HepG2 (cell line): ENCODE measurements around the gene IGFLR1. TPM values are rescaled to one million over a fixed set of nuclear protein-coding genes. Genes with fewer than 3 reads are reported as not detected.

Source experiments
- AGO2 ChIP-seq: fragments of 200-400 bp; formaldehyde crosslinking; optimal IDR thresholded peaks from 2 replicates; pipeline ENCODE3; 2017; ENCODE audit warnings: mild to moderate bottlenecking, low read depth, low read length, moderate library complexity
- ATRX ChIP-seq: sonication (generic); formaldehyde crosslinking; IDR thresholded peaks from 2 replicates; pipeline ENCODE4 v1.4.0; 2020; ENCODE audit warnings: missing genetic modification reagents, borderline replicate concordance
- CEBPZ ChIP-seq: IDR thresholded peaks from 2 replicates; pipeline ENCODE4 v1.6.1; 2012; ENCODE audit warnings: low read length, improper control_type of control experiment
- GMEB1 ChIP-seq: sonication (generic); formaldehyde crosslinking; IDR thresholded peaks from 2 replicates; pipeline ENCODE4 v1.5.1; 2020; ENCODE audit warnings: missing genetic modification reagents, mild to moderate bottlenecking, borderline replicate concordance
- ISX ChIP-seq: sonication (generic); formaldehyde crosslinking; conservative IDR thresholded peaks from 2 replicates; pipeline ENCODE4 v1.5.0; 2020; ENCODE audit warnings: missing genetic modification reagents
- MAFK ChIP-seq, 2 experiments: IDR thresholded peaks in 1 of 2; conservative IDR thresholded peaks in 1 of 2; 2 replicates each; pipeline ENCODE4 v1.6.1; 2011; ENCODE audit warnings: improper control_type of control experiment in 2 of 2, low read length in 2 of 2
- PHF8 ChIP-seq: sonication (generic); formaldehyde crosslinking; IDR thresholded peaks from 2 replicates; pipeline ENCODE4 v1.5.0; 2020; ENCODE audit warnings: missing genetic modification reagents
- PPARG ChIP-seq: conservative IDR thresholded peaks from 2 replicates; pipeline ENCODE4 v1.6.1; 2016; ENCODE audit warnings: missing biosample characterization, missing genetic modification reagents
- ZNF138 ChIP-seq: sonication (generic); formaldehyde crosslinking; IDR thresholded peaks from 2 replicates; pipeline ENCODE4 v1.5.0; 2020; ENCODE audit warnings: mild to moderate bottlenecking, low read depth, missing genetic modification reagents
- polyA plus RNA-seq, 8 experiments: library from polyadenylated mRNA; depleted of rRNA in 3 of 8; stranded (reverse) in 7 of 8; unstranded in 1 of 8; fragments of >200 nt; fragmentation: Illumina TruSeq in 4 of 8; extraction: Trizol in 4 of 8; gene quantifications; 2 replicates each; pipeline versions ENCODE4 v1.2.1 to v1.2.3, GENCODE V29; 2011 to 2016; ENCODE audit warnings: low read depth in 4 of 8, missing spikeins in 1 of 8, mixed read lengths in 1 of 8; ENCODE audit not compliant: insufficient read depth in 1 of 8
- total RNA-seq, 5 experiments: library from RNA; depleted of rRNA; stranded (reverse); fragments of >200 nt; fragmentation: Illumina TruSeq; extraction: Trizol; gene quantifications; 2 replicates each; pipeline ENCODE4 v1.2.3, GENCODE V29; 2016; ENCODE audit warnings: low read depth in 1 of 5

Gene IGFLR1
- total and polyA plus RNA-seq, 2 of the 13 experiments (the other 11 are each of a cell fraction or from before 2014, with no cell fraction given), result 5.4 to 8.9 TPM

GRCh38 chr19:35755550-35756376, 13.5 kb upstream of the IGFLR1 start (continued):
- TF ChIP-seq MAFK (conservative IDR thresholded peaks at IDR 0.05 in 1 of 2, IDR thresholded peaks at IDR 0.05 in 1 of 2; ENCODE audit: low read length in 2 of 2) (no peak), AGO2 (peak; percentile 22), ZNF138 (CRISPR knock-in tag) (no peak), PPARG (no peak), ATRX (no peak), CEBPZ (no peak), ISX (CRISPR knock-in tag) (no peak), PHF8 (CRISPR knock-in tag) (no peak), GMEB1 (CRISPR knock-in tag) (no peak)
